Measurements from ENCODE around the gene HADHA.
"Not testable (repeated sequence)": the region's sequence is repeated elsewhere in the genome, so short reads cannot be mapped to it uniquely, and the experiment has no call there.

Gene HADHA

DNA sequence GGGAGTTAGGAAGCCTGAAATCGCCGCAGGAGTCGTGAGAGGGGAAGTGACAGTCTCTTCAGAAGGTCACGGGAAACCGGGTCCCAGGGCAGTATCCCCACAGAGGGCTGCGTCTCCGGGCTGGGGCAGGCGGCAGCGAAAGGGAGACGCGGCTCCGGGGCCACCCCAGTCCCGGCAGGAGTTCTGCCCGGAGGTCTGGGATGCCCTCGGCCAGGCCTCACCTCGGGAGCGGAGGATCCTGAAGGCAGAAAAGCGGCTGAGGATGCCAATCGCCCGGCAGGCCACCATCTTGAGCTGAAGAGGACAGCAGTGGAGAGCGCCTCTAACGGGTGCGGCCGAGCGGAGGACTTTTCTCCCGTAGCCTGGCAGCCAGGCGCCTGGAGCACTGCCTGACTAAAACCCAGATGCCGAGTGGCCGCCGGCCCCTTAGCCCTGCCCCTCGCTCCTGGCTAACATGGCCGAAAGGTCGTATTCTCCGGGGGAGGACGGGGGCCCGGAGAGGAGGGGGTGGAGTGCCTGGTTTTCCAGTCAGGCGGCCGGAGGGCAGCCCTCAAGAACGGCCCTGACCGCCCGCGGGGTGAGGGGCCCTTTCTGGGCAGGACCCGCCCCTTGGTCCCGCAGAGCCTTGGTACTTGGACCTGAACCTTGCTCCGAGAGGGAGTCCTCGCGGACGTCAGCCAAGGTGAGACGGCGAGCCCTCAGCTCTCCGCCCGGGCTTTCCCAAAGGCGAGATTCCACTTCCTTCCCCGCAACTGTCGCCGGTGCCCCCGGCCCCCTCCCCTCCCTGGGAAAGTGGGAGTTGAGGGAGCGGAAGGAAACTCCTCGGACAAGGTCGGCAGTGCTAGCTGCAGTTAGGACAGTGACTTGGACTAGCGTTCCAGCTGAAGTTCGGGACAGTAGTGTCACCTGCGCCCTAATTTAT, at the start of gene HADHA, which contains the start of gene HADHB:
Gene HADHA, minus strand, starts transcription at position 324 of the 922 bp plus-strand sequence. Its CDS starts 36 bp downstream, at position 288.
Gene HADHB, plus strand, starts transcription at position 631 of the 922 bp plus-strand sequence. CDS start 9,316 bp downstream, outside the sequence.
- peak; percentile 61 to 65 for DNase-seq (ENCODE audit: low read depth in 2 of 2, low spot score in 1 of 2)

DNA sequence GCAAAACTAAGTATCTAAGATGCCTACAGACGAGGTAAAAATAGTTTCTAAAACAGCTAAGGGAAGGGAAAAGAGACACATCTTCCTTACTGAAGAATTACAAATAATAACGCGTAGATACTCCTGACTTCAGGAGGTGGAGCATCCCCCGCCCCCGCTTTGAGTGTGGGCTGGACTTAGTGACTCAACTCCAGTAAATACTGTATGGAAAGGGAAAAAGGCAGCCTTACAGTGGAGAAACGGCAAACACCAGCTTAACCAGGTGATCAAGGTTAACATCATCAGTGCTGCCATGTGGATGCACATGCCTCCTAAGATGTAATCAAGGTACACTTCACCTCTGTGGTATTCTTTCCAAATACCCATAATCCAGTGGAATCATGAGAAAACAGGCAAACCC, 48.2 kb upstream of the HADHA start:
- DNase-seq (ENCODE audit: low read depth in 2 of 2, low spot score in 1 of 2) = no peak

DNA sequence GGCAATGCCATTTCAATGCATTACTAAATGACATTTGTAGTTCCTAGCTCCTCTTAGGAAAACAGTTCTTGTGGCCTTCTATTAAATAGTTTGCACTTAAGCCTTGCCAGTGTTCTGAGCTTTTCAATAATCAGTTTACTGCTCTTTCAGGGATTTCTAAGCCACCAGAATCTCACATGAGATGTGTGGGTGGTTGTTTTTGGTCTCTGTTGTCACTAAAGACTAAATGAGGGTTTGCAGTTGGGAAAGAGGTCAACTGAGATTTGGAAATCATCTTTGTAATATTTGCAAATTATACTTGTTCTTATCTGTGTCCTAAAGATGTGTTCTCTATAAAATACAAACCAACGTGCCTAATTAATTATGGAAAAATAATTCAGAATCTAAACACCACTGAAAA, 45.6 kb upstream of the HADHA start:
- no peak for DNase-seq (ENCODE audit: low read depth in 2 of 2, low spot score in 1 of 2)

DNA sequence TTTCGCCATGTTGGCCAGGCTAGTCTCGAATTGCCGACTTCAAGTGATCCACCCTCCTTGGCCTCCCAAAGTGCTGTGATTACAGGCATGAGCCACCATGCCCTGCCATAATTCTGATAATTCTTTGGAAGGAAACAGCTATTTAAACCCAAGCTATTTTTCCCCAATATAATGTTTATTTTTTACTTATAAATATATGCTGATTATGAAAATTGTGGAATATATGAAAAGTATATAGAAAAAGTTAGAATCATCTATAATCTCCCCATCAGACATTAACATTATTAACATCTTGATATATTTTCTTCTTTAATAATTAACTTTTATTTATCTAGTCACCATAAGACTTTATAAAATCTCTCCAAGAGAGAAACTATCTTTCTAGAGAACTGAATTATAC, 41.5 kb upstream of the HADHA start:
- DNase-seq (ENCODE audit: low read depth in 2 of 2, low spot score in 1 of 2) = no peak

DNA sequence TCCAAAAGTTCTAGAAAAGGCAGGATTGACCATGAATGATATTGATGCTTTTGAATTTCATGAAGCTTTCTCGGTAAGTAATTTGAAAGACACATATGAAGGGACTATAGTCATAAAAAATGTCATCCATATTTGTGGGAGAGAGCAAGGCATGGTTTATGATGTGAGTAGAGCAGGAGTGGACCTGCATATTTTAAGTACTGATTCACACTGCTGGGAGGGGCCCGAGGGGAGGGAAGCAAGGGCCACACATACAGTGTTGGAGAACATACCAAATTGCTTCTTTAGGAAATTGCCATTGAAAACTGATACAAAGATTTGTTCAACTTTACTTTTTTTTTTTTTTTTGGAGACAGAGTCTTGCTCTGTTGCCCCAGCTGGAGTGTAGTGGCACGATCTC, 39.7 kb upstream of the HADHA start:
- no peak for DNase-seq (ENCODE audit: low read depth in 2 of 2, low spot score in 1 of 2)

- no peak for DNase-seq (ENCODE audit: low read depth in 2 of 2, low spot score in 1 of 2)
Observed at GRCh38 chr2:26283606-26284005, 39.2 kb upstream of the HADHA start.

DNA sequence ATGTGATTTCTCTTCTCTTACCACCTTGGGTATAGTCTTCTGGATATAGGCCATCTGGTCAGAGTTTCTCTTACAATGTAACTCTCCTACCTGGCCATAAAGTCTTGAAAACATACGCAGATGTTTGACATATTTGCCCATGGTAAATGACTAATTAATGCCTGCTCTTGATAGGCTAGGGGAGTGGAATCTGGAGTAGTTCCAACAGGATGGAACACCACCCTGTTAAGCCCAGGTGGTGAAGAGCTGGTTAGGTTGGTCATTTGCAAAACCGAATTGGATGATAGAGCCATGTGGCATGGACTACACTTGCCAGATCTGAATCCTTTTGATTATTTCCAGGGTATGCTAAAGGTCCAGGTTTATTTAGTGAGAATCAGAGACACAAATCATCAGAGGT, 36.8 kb upstream of the HADHA start:
- no peak for DNase-seq (ENCODE audit: low read depth in 2 of 2, low spot score in 1 of 2)

DNA sequence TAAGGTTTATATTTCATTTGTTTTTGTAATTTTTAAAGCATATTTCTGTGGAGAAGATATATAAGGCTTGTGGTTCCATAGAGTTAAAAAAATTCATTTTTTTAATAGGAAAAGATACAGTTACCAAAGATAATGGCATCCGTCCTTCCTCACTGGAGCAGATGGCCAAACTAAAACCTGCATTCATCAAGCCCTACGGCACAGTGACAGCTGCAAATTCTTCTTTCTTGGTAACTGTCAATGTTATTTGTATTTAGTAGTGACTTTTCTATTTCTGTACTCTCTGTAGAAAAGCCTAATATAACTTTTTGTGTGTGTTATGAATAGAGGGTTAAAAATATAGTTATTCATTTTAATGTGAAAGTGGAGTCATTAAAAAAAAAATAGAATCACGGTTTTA, 35.5 kb upstream of the HADHA start:
- DNase-seq (ENCODE audit: low read depth in 2 of 2, low spot score in 1 of 2) = no peak

DNA sequence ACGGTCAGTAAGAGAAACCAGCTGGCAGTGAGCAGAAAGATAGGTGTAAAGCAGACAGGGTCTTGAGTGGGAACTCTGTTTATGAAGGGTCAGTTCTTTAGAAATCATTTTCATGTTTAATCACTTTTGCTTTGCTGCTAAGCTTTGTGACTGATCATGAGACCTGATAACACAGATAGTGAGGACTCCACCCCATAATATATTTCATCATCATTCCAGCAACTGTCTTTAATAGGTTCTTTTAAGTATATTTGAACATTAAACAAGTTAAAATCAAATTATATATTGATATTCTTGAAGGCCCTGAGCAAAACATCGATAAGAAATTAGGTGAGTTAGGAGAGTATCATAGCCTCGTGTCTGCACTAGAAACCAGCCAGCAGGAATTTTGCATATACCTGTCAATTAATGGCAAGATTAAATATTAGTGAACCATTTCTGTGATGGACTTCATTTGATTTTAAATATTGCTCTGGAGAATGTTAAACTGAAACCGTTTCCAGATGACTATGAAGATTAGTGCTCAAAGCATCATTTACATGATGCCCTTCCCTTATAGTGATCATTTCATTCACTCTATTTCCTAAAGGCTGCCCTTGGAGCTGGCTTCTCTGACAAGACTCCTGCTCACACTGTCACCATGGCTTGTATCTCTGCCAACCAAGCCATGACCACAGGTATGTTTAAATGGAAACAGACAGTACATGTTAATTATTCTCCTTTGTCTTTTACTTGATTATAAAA, 32.2 kb upstream of the HADHA start:
- no peak for DNase-seq (ENCODE audit: low read depth in 2 of 2, low spot score in 1 of 2)

- no peak for DNase-seq (ENCODE audit: low read depth in 2 of 2, low spot score in 1 of 2)
Observed at GRCh38 chr2:26274058-26274613, 29.7 kb upstream of the HADHA start.

DNA sequence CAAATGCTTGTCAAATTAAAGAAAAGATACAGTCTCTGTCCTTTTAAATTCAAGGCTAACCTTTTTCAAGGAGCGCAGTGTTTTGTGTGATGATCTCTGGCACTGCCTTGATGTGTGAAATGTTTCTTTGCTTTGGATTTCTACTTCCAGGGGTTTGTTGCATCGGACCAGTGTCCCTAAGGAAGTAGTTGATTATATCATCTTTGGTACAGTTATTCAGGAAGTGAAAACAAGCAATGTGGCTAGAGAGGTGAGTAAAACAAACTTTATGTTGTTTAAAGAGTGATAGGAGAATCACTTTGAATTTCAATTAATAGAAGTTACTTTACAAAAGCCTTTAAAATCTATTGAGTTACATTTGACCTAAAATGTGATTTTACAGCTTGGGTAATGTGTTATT, 29.1 kb upstream of the HADHA start:
- no peak for DNase-seq (ENCODE audit: low read depth in 2 of 2, low spot score in 1 of 2)

DNA sequence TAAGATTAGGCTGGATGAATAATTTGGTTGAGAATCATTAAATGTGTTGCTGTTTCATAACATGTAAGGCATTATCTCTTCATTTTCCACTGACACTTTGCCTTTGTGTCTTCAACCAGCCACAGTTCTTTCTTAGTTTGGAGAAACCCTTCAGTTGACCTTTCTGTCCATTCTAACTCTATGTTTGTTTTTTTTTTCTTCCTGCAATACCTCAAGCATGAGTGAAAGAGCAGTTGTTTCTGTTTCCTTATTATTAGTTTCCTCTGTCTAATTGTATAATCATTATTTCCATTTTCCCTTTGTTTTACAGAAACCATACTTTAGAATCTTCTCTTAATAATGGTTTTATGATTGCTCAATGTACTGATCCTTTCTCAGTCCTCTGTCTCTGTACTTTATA, 25.9 kb upstream of the HADHA start:
- DNase-seq (ENCODE audit: low read depth in 2 of 2, low spot score in 1 of 2) = no peak

GRCh38 chr2:26269571-26270158, 25.2 kb upstream of the HADHA start:
- DNase-seq (ENCODE audit: low read depth in 2 of 2, low spot score in 1 of 2) = no peak

DNA sequence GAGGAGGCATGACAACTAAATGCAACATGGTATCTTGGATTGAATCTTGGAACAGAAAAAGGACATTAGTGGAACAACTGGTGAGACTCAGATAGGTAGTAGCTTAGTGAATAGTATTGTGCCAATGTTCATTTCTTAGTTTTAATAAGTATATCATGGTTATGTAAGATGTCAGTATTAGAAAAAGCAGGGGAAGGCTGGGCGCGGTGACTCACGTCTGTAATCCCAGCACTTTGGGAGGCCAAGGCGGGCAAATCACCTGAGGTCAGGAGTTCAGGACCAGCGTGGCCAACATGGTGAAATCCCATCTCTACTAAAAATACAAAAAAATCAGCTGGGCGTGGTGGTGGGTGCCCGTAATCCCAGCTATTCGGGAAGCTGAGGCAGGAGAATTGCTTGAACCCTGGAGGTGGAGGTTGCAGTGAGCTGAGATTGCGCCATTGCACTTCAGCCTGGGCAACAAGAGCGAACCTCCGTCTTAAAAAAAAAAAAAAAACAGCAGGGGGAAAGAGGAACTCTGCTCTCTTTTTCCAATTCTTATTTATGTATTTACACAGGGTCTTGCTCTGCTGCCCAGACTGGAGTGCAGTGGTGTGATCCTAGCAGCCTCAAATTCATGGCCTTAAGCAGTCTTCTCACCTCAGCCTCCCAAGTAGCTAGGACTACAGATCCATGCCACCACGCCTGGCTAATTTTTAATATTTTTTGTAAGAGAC, 24.4 kb upstream of the HADHA start:
- DNase-seq (ENCODE audit: low read depth in 2 of 2, low spot score in 1 of 2) = not testable (repeated sequence)

DNA sequence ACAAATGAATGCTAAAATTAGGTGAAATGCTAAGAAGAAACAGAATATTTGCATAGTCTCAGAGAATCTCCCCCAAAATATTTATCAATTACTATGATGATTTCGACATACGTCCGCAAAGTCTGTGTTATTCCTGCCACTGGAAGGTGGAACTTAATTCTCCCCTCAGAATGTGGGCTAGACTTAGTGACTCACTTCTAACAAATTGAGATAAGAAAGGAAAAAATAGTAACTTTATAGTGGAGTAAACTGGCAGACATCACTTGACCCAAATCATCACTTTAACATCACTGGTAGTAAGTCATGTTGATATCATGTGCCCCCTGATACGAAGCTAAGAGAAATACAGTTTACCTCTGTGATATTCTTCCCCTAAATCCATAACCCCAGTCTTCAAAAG, 23.8 kb upstream of the HADHA start:
- DNase-seq (ENCODE audit: low read depth in 2 of 2, low spot score in 1 of 2) = no peak

DNA sequence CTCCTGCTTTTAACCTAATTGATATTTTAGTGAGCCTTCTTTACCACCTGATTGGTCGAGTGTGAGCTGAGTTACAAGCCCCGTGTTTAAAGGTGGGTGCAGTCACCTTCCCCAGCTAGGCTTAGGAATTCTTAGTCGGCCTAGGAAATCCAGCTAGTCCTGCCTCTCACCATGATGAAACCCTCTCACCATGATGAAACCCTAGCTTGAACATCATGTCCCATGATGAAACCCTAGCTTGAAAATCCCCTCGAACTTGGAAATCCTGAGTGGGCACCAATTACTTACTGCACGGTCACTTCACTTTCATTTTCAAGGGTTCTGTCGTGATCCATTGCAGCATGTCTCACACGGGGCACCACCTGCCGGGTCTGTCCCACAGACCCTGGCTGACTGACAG, 14.4 kb upstream of the HADHA start:
- not testable (repeated sequence) for DNase-seq (ENCODE audit: low read depth in 2 of 2, low spot score in 1 of 2)

DNA sequence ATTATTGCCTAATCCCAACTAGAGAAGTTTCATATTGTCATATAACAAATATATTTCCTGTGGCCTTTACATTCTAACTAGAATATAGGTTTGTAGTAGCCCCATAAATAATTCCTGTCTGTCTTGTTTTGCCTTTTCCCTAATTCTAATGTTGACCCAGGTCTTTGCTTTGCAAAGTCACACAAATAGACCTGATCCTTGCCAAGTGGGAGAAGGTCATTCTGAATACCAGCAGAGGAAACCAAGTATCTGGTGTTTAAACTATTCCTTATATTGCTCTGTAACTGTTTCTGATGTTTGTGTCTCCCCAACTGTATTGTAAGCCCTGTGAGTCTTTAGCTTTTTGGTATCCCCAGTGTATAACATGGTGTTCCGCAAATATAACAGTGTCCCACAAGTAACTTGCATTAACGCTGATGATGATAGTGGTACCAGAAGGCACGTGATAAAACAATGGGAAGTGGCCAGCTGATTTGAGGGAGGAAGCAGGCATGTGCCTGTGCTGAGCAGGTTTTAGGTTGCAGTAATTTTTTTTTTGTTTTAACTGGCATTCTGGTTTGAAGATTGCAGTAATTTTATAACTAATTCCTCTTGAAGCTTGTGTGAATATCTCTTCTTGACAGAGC, 11.4 kb upstream of the HADHA start:
- DNase-seq (ENCODE audit: low read depth in 2 of 2, low spot score in 1 of 2) = no peak

- DNase-seq (ENCODE audit: low read depth in 2 of 2, low spot score in 1 of 2) = no peak
Observed at GRCh38 chr2:26251893-26252292, 7.5 kb upstream of the HADHA start.

DNA sequence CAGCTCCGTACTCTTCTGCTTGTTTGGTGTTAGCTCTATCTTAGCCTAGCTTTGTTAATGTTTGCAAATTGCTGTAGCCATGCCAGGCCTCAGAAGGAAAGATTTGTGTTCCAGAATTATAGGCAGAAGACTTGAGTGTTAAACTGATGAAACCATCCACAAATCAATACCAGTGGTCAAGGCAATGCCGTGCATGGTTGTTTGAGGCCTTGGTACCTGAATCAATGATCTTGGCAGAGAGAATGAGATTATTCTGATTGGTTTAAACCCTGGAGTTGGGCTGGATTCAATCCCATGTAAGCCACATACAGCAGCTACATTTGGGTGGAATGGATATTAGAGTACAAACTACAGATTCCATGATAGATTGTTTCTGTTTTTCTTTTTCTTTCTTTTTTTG, 5.2 kb upstream of the HADHA start:
- no peak for DNase-seq (ENCODE audit: low read depth in 2 of 2, low spot score in 1 of 2)

DNA sequence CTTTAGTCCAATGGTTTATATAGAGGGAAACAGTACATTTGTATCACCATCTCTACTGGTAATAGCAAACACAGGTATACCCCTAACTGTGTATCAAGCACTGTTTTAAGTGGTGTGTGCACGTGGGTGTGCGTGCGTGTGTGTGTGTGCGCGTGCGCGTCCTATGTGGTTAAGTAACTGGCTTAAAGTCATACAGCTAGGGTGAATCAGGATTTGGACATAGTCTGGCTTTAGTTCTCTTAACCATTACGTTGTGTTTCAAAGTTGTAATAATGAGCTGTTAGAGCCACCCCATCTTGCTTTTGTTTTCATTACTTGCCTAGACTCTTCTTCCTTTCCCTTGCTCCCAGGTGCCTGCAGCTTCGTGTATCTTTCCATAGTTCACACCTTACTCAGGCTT, 2.4 kb upstream of the HADHA start:
- no peak for DNase-seq (ENCODE audit: low read depth in 2 of 2, low spot score in 1 of 2)

Data from stimulated activated CD8-positive, alpha-beta memory T cell treated with anti-CD3 and anti-CD28 coated beads, Interleukin-4, amount 100 ng/mL, for 1 hour (primary cell).